Right lobe of liver (tissue), 6 donors: Measurements from ENCODE around the gene PKIB. TPM values are rescaled to one million over a fixed set of nuclear protein-coding genes. Genes with fewer than 3 reads are reported as not detected.

Source experiments
- ATAC-seq, 4 donors: fragments of 200-7000 bp; cut with Tn5 transposase; one replicate each; pipeline ENCODE4 v1.9.1; 2020; ENCODE audit warnings: mild to moderate bottlenecking in 4 of 4, moderate library complexity in 4 of 4
- DNase-seq, 3 donors: peaks; one replicate each; pipeline ENCODE4 v3.0.0-alpha.2; 2020
- H3K27ac ChIP-seq, 3 donors: fragments of 200-600 bp; one replicate each; pipeline ENCODE4 v1.8.0; 2022
- H3K27me3 ChIP-seq, 2 donors: fragments of 200-600 bp; one replicate each; pipeline ENCODE4 v1.8.0; 2022
- H3K36me3 ChIP-seq, 4 donors: fragments of 200-600 bp; sonication (generic) in 1 of 4; one replicate each; pipeline versions ENCODE4 v1.5.1 to v1.8.0; 2017 to 2022; ENCODE audit warnings: control low read depth in 1 of 4
- H3K4me1 ChIP-seq, 4 donors: fragments of 200-600 bp; sonication (generic) in 1 of 4; one replicate each; pipeline versions ENCODE4 v1.5.1 to v1.8.0; 2017 to 2022; ENCODE audit warnings: control low read depth in 1 of 4
- H3K4me3 ChIP-seq, 3 donors: fragments of 200-600 bp; one replicate each; pipeline ENCODE4 v1.8.0; 2022
- H3K9me3 ChIP-seq, 4 donors: fragments of 200-600 bp; sonication (generic) in 1 of 4; one replicate each; pipeline versions ENCODE4 v1.5.1 to v1.8.0; 2017 to 2022; ENCODE audit warnings: control low read depth in 1 of 4
- POLR2A ChIP-seq: fragments of 450-650 bp; IDR thresholded peaks from one replicate; pipeline ENCODE4 v1.6.1; 2017; ENCODE audit warnings: antibody characterized with exemption, mild to moderate bottlenecking
- WGBS: methylation state at CpG from one replicate; pipeline ENCODE4 v1.1.6; 2018; ENCODE audit warnings: low coverage, low lambda C conversion rate; ENCODE audit not compliant: insufficient coverage; ENCODE audit errors: missing lambda C conversion rate; 5-methylcytosine and 5-hydroxymethylcytosine counted together
- intact Hi-C, 2 donors: fragments of 100-400 bp; cut with DNase I; formaldehyde crosslinking; loops; one replicate each; pipeline versions ENCODE4 v1.11.2 to v1.14.1; 2022
- total RNA-seq, 6 experiments: library from RNA; depleted of rRNA in 2 of 6; stranded (reverse); fragments of >200 nt in 2 of 6; fragmentation: NEBNext Ultra II Directional in 3 of 6; extraction: Animal tissue kit (Norgen Biotek cat#: 25700) in 3 of 6; gene quantifications; one replicate each; pipeline versions ENCODE4 v1.1.0 to v1.2.4, GENCODE V29; 2016 to 2023
- TF ChIP-seq, protein P1 (sequence below), 4 donors: fragments of 200-600 bp in 3 of 4; fragments of 450-650 bp in 1 of 4; IDR thresholded peaks; one replicate each; pipeline versions ENCODE4 v1.5.1 to v1.8.0; 2016 to 2022; ENCODE audit warnings: antibody characterized with exemption in 4 of 4, mild to moderate bottlenecking in 2 of 4
- donor health status: DM: no; HTN: yes; CAD: no.
- donor health status: DM: no; HTN: no; CAD: no.
- donor health status: DM: no; HTN: no; CAD: no.
- donor health status: DM: no; HTN: yes; CAD: no.
- donor health status: DM: no; HTN: yes; CAD: no.

The PKIB gene
- total RNA-seq, 6 experiments from 2014 or later = 2.4 to 12.1 (median 4.1) TPM

DNA sequence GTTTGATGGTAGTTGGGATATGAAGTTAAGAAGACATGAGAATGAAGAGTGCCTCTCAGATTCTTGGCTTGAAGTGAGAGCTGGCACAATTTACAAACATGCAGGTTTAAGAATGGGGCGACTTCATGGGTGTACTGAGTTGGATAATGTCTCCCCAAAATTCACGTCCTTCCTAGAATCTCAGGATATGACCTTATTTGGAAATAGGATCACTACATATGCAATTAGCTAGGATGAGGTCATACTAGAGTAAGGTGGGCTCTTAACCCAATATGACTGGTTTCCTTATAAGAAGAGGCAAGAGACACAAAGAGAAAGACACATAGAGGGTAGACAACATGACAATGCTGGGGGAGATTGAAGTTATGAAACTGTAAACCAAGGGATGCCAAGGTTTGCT, 5.2 kb downstream of the PKIB start:
- H3K4me1 ChIP-seq = peaks cover 0 to 5% (median 0%) of the 10 kb centered on the region in 4 donors
- no peaks in the 10 kb centered on the region for H3K36me3 ChIP-seq
- no peaks in the 10 kb centered on the region for H3K9me3 ChIP-seq
- intact Hi-C loops = no loop called here
- no peak for TF ChIP-seq POLR2A
- TF ChIP-seq, protein P1, sequence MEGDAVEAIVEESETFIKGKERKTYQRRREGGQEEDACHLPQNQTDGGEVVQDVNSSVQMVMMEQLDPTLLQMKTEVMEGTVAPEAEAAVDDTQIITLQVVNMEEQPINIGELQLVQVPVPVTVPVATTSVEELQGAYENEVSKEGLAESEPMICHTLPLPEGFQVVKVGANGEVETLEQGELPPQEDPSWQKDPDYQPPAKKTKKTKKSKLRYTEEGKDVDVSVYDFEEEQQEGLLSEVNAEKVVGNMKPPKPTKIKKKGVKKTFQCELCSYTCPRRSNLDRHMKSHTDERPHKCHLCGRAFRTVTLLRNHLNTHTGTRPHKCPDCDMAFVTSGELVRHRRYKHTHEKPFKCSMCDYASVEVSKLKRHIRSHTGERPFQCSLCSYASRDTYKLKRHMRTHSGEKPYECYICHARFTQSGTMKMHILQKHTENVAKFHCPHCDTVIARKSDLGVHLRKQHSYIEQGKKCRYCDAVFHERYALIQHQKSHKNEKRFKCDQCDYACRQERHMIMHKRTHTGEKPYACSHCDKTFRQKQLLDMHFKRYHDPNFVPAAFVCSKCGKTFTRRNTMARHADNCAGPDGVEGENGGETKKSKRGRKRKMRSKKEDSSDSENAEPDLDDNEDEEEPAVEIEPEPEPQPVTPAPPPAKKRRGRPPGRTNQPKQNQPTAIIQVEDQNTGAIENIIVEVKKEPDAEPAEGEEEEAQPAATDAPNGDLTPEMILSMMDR (IDR thresholded peaks at IDR 0.05) = no peak
- WGBS = 71% methylated on average over 1 of the region's 2 CpGs
- no peaks in the 10 kb centered on the region for H3K27me3 ChIP-seq
- DNase-seq = no peak
- H3K4me3 ChIP-seq = no peak overlapping the region
- ATAC-seq = no peak
- no peak overlapping the region for H3K27ac ChIP-seq

DNA sequence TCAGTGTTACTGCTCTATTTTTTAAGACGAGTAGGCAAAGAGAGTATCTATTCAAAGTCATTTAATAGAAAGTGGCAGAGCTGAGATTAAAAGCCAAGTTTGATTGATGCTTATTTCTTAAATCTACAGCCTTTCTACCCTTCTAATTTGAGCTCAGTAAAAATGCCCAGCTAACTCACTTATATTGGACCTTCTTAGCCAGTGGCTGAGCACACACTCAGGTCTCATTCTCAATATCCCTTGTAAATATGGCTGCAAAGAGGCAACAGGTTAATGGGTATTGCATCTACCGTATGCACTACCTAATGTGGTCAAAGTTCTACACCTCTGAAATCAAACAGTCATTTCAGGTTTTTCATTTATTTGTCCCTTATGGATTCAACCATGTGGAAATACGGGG, 6.7 kb downstream of the PKIB start:
- ATAC-seq = no peak
- TF ChIP-seq POLR2A = no peak
- TF ChIP-seq, protein P1 (IDR thresholded peaks at IDR 0.05) = no peak
- Histone ChIP-seq H3K9me3 (no peaks in the 10 kb centered on the region), H3K27me3 (no peaks in the 10 kb centered on the region), H3K4me1 (no peaks in the 10 kb centered on the region), H3K36me3 (no peaks in the 10 kb centered on the region), H3K4me3 (no peak overlapping the region), H3K27ac (no peak overlapping the region)
- WGBS = 63% methylated on average over 3 of the region's 3 CpGs
- no peak for DNase-seq
- intact Hi-C loops = no loop called here

DNA sequence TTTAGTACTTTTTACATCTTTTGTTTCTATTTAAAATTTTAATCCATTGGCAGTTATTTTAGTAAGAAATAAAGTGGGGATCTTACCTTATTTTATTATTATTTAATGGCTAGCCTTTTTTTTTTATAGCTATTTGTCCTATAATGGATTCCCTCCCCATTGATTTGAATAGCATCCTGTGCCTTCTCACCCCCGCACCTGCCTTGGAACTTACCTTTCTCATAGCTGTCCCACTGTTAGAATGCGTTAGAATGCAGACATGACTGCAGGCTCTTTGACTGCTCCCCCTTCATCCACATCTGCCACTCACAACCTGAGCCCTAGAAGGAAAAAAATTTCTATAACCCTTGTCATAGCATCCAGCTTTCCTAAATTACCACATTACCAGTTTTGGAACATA, 9.1 kb downstream of the PKIB start:
- intact Hi-C loops = no loop called here
- 71% methylated on average over 2 of the region's 2 CpGs for WGBS
- Histone ChIP-seq H3K4me1 (no peaks in the 10 kb centered on the region), H3K9me3 (no peaks in the 10 kb centered on the region), H3K4me3 (no peak overlapping the region), H3K36me3 (no peaks in the 10 kb centered on the region), H3K27ac (no peak overlapping the region), H3K27me3 (no peaks in the 10 kb centered on the region)
- no peak for TF ChIP-seq POLR2A
- TF ChIP-seq, protein P1 (IDR thresholded peaks at IDR 0.05) = no peak
- ATAC-seq (no peak), DNase-seq (no peak)

DNA sequence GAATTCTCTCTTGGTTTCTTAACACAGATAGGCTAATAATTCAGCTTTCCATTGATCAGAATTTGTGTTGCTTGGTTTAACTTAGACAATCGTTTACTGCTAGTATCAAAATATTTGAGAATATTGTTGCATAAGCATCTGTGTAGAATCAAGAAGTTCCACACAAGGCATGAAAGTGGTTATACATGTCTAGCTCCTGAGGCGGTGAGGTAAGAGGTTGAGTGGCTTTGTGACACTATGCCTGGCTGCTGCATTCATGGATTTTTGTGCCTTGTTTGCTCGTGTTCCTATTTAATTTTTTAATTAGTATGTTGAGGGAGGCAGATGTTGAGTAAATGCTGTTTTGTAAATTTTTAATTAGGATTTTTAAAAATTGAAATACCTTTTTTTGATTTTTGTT, 10.2 kb downstream of the PKIB start:
- no peaks in the 10 kb centered on the region for H3K36me3 ChIP-seq
- H3K9me3 ChIP-seq = no peaks in the 10 kb centered on the region
- no peaks in the 10 kb centered on the region for H3K4me1 ChIP-seq
- no peak overlapping the region for H3K27ac ChIP-seq
- WGBS = 55% methylated on average over 3 of the region's 3 CpGs
- H3K27me3 ChIP-seq = no peaks in the 10 kb centered on the region
- TF ChIP-seq POLR2A = no peak
- TF ChIP-seq, protein P1 (IDR thresholded peaks at IDR 0.05) = no peak
- no peak for DNase-seq
- H3K4me3 ChIP-seq = no peak overlapping the region
- intact Hi-C loops = no loop called here
- ATAC-seq = no peak

DNA sequence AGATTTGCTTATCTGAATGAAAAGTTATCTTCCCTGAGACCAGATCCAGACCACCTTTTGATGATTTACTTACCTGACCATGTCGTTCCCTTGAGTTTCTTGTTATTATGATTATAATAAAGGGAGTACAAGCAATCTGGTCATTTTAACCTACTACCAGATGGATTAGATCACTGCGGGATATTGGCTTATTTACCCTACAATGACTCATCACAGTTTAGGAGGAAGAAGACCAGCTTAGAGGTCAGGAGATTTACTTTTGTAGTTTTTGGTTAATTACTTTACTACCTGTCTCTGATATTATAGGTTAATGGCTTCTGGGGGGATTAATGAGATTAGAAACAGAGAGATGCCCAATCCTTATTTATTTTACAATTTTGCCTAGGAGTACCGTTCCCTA, 10.7 kb downstream of the PKIB start:
- no peak for DNase-seq
- ATAC-seq = peak in 1 of 4 donors; percentile 83
- 67% methylated on average over 3 of the region's 3 CpGs for WGBS
- H3K9me3 ChIP-seq = no peaks in the 10 kb centered on the region
- intact Hi-C loops = no loop called here
- no peaks in the 10 kb centered on the region for H3K36me3 ChIP-seq
- H3K27me3 ChIP-seq = no peaks in the 10 kb centered on the region
- H3K4me1 ChIP-seq = no peaks in the 10 kb centered on the region
- no peak overlapping the region for H3K4me3 ChIP-seq
- no peak overlapping the region for H3K27ac ChIP-seq
- TF ChIP-seq POLR2A = no peak
- TF ChIP-seq, protein P1 (IDR thresholded peaks at IDR 0.05) = no peak
